Ovary (tissue), 9 donors: Measurements from ENCODE around the gene TM9SF3. TPM values are rescaled to one million over a fixed set of nuclear protein-coding genes. Genes with fewer than 3 reads are reported as not detected.

Experiments used
- DNase-seq, 5 donors: peaks; one replicate each; pipeline ENCODE4 v3.0.0-alpha.2; 2019 to 2020
- H3K27ac ChIP-seq, 2 donors: fragments of 200-600 bp; one replicate each; pipeline versions ENCODE4 v1.5.1 to v1.8.0; 2019 to 2022
- H3K27me3 ChIP-seq: fragments of 200-600 bp; one replicate; pipeline ENCODE4 v1.8.0; 2022
- H3K36me3 ChIP-seq: fragments of 200-600 bp; sonication (generic); one replicate; pipeline ENCODE4 v1.5.1; 2019
- H3K4me1 ChIP-seq: one replicate; pipeline ENCODE4 v1.8.1; 2013; ENCODE audit warnings: mild to moderate bottlenecking, moderate library complexity; ENCODE audit not compliant: insufficient read depth
- H3K4me3 ChIP-seq: fragments of 200-600 bp; sonication (generic); one replicate; pipeline ENCODE4 v1.5.1; 2017
- H3K9me3 ChIP-seq, 2 donors: fragments of 200-600 bp in 1 of 2; sonication (generic) in 1 of 2; one replicate each; pipeline versions ENCODE4 v1.5.1 to v1.8.1; 2013 to 2019; ENCODE audit warnings: mild to moderate bottlenecking in 1 of 2, moderate library complexity in 1 of 2
- EP300 ChIP-seq: sonication (generic); formaldehyde crosslinking; IDR thresholded peaks from one replicate; pipeline ENCODE4 v1.6.1; 2017; ENCODE audit warnings: antibody characterized with exemption
- POLR2A ChIP-seq: fragments of 450-650 bp; IDR thresholded peaks from one replicate; pipeline ENCODE4 v1.6.1; 2017; ENCODE audit warnings: antibody characterized with exemption, mild to moderate bottlenecking, moderate library complexity
- WGBS, 3 donors: extraction: QIAGEN DNeasy Blood & Tissue Kit in 1 of 3; methylation state at CpG; one replicate each; pipeline versions ENCODE4 v1.1.5 to v1.1.7; 2013 to 2017; 5-methylcytosine and 5-hydroxymethylcytosine counted together
- intact Hi-C, 4 donors: fragments of 100-400 bp; cut with DNase I; formaldehyde crosslinking; loops; one replicate each; pipeline versions ENCODE4 v1.11.0 to v1.15.1; 2022 to 2023
- polyA plus RNA-seq, 2 donors: library from polyadenylated mRNA; stranded (reverse); fragments of 200-250 nt in 1 of 2; fragments of 350-450 nt in 1 of 2; fragmentation: Illumina TruSeq in 1 of 2; extraction: RNeasy Lipid Tissue Mini Kit (QIAGEN cat#74804) in 1 of 2; gene quantifications; one replicate each; pipeline ENCODE4 v1.2.3, GENCODE V29; 2013 to 2014
- total RNA-seq, 7 donors: library from RNA; depleted of rRNA in 2 of 7; stranded (reverse); fragments of >200 nt in 2 of 7; fragmentation: NEBNext Ultra II Directional in 3 of 7; extraction: Animal tissue kit (Norgen Biotek cat#: 25700) in 3 of 7; gene quantifications; one replicate each; pipeline versions ENCODE4 v1.1.0 to v1.2.4, GENCODE V29; 2016 to 2023
- TF ChIP-seq, protein P1 (sequence below), 3 donors: fragments of 450-650 bp in 2 of 3; fragments of 200-600 bp in 1 of 3; IDR thresholded peaks; one replicate each; pipeline versions ENCODE4 v1.5.1 to v1.8.0; 2016 to 2022; ENCODE audit warnings: antibody characterized with exemption in 3 of 3, mild to moderate bottlenecking in 1 of 3
- donor health status: DM: no; HTN: no; CAD: no; lungs with moderate emphysema.
- donor health status: DM: no; HTN: no; CAD: no.
- donor health status: Bipolar disorder and iron deficiency.
- donor health status: DM: yes; HTN: yes; CAD: no.
- donor health status: DM: no; HTN: no; CAD: no.
- donor health status: DM: yes; HTN: yes; CAD: no.

The TM9SF3 gene
- total and polyA plus RNA-seq, 9 donors, result 51.7 to 157 (median 101) TPM

DNA sequence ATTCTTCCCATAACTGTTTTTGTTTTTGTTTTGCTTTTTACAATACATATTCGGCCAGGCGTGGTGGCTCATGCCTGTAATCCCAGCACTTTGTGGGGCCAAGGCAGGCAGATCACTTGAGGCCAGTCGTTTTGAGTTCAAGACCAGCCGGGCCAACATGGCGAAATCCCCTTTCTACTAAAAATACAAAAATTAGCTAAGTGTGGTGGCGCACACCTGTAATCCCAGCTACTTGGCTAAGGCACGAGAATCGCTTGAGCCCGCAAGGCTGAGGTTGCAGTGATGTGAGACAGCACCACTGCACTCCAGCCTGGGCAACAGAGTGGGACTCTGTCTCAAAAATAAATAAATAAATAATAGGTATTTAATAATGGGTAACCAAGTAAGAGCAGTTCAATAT is 2.3 kb downstream of the TM9SF3 start:
- Histone ChIP-seq H3K27ac (no peak overlapping the region), H3K27me3 (no peaks in the 10 kb centered on the region), H3K4me3 (no peak overlapping the region), H3K9me3 (no peaks in the 10 kb centered on the region), H3K4me1 (peaks cover 7% of the 10 kb centered on the region), H3K36me3 (no peaks in the 10 kb centered on the region)
- TF ChIP-seq EP300 (no peak), POLR2A (no peak)
- TF ChIP-seq, protein P1, sequence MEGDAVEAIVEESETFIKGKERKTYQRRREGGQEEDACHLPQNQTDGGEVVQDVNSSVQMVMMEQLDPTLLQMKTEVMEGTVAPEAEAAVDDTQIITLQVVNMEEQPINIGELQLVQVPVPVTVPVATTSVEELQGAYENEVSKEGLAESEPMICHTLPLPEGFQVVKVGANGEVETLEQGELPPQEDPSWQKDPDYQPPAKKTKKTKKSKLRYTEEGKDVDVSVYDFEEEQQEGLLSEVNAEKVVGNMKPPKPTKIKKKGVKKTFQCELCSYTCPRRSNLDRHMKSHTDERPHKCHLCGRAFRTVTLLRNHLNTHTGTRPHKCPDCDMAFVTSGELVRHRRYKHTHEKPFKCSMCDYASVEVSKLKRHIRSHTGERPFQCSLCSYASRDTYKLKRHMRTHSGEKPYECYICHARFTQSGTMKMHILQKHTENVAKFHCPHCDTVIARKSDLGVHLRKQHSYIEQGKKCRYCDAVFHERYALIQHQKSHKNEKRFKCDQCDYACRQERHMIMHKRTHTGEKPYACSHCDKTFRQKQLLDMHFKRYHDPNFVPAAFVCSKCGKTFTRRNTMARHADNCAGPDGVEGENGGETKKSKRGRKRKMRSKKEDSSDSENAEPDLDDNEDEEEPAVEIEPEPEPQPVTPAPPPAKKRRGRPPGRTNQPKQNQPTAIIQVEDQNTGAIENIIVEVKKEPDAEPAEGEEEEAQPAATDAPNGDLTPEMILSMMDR (IDR thresholded peaks at IDR 0.05), result no peak
- DNase-seq, result no peak
- intact Hi-C loops, result no loop called here
- WGBS, 3 donors, result 80 to 87% (median 82%) methylated on average over 9 of the region's 9 CpGs

DNA sequence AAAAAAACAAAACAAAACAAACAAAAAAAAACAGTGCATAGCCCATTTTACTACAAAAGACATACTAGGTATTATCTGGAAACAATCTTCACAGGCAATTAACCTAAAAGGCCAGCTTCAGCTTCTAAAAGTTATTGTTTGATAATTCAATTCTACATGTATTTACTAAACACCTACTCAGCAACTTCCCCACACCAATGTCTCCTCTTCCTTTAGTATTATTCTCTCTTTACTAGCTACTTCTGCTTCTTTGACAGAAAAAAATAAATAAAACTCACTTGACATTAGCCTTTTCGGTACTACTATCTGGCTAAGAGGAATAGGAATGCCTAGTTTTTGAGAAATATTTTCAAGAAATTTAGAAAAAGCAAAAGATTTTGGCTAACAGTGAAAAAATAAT is 2.8 kb downstream of the TM9SF3 start:
- 37 to 56% (median 41%) methylated on average over 1 of the region's 1 CpG for WGBS, 3 donors
- no peaks in the 10 kb centered on the region for H3K36me3 ChIP-seq
- no peaks in the 10 kb centered on the region for H3K9me3 ChIP-seq
- no peak overlapping the region for H3K4me3 ChIP-seq
- TF ChIP-seq EP300, result no peak
- TF ChIP-seq, protein P1 (IDR thresholded peaks at IDR 0.05), result no peak
- TF ChIP-seq POLR2A, result no peak
- H3K27ac ChIP-seq, result no peak overlapping the region
- H3K4me1 ChIP-seq, result peaks cover 7% of the 10 kb centered on the region
- intact Hi-C loops, result no loop called here
- no peaks in the 10 kb centered on the region for H3K27me3 ChIP-seq
- DNase-seq, result no peak

DNA sequence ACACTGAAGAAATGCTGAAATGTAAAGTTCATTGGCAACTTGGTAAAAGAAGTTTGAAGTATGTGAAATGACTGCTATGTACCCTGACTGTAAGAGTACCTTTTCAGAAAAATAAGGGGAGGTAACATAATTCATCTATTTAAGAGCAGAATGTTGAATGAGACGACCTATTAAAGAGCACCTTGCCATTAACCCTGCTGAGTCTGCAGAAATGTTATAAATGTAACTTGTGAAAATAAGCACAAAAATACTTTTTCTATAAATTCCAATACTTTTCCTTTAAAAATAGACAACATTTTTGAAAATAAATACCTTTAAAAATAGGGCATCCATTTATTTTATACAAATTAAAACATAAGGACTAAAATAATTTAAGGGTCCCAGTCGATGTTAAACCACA is 7.7 kb downstream of the TM9SF3 start:
- no peak for DNase-seq
- Histone ChIP-seq H3K27me3 (no peaks in the 10 kb centered on the region), H3K4me3 (no peak overlapping the region), H3K4me1 (peaks cover 3% of the 10 kb centered on the region), H3K36me3 (no peaks in the 10 kb centered on the region), H3K9me3 (no peaks in the 10 kb centered on the region), H3K27ac (no peak overlapping the region)
- intact Hi-C loops, result no loop called here
- WGBS, 3 donors, result 31 to 49% (median 33%) methylated on average over 2 of the region's 2 CpGs
- TF ChIP-seq EP300 (no peak), POLR2A (no peak)
- TF ChIP-seq, protein P1 (IDR thresholded peaks at IDR 0.05), result no peak

DNA sequence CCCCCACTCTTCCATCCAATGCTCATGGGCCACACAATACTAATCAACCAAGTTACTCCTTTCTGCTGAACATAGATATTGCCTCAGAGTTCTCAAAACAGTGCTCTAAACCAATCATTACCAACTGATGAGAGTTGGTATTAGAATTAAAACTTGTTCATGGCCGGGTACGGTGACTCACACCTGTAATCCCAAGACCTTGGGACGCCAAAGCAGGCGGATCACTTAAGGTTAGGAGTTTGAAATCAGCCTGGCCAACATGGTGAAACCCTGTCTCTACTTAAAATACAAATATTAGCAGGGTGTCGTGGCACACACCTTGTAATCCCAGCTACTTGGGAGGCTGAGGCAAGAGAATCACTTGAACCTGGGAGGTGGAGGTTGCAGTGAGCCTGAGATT is 8.2 kb downstream of the TM9SF3 start:
- Histone ChIP-seq H3K4me3 (no peak overlapping the region), H3K9me3 (no peaks in the 10 kb centered on the region), H3K4me1 (peaks cover 3% of the 10 kb centered on the region), H3K27ac (no peak overlapping the region), H3K36me3 (no peaks in the 10 kb centered on the region), H3K27me3 (no peaks in the 10 kb centered on the region)
- no peak for TF ChIP-seq POLR2A
- TF ChIP-seq, protein P1 (IDR thresholded peaks at IDR 0.05), result no peak
- no peak for DNase-seq
- 85 to 94% (median 88%) methylated on average over 5 of the region's 5 CpGs for WGBS, 3 donors
- intact Hi-C loops, result no loop called here

DNA sequence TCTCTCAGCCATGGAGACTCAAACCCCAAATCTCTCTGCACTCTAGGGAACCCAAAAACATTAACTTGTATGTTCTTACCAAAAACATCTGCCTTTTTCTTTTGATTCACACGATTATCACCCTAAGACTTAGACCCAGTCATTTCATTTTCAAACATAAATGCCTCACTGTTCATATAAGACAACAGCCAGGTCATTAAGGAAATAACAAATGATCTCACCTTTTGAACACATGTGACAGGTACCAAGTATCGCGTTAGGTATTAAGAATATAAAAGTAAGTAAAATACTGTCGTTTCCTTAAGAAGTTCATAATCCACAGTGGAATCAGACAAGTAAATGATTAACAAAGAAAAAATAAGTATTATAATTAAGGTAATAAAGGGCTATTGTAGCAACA is 8.8 kb downstream of the TM9SF3 start:
- no peaks in the 10 kb centered on the region for H3K36me3 ChIP-seq
- DNase-seq, result no peak
- 80 to 85% (median 84%) methylated on average over 4 of the region's 4 CpGs for WGBS, 3 donors
- H3K4me1 ChIP-seq, result peaks cover 3% of the 10 kb centered on the region
- no peaks in the 10 kb centered on the region for H3K27me3 ChIP-seq
- TF ChIP-seq POLR2A (no peak), EP300 (no peak)
- TF ChIP-seq, protein P1 (IDR thresholded peaks at IDR 0.05), result no peak
- H3K27ac ChIP-seq, result no peak overlapping the region
- intact Hi-C loops, result no loop called here
- no peaks in the 10 kb centered on the region for H3K9me3 ChIP-seq
- no peak overlapping the region for H3K4me3 ChIP-seq
